Naive thymus-derived CD4-positive, alpha-beta T cell (primary cell): ENCODE measurements around the gene FUCA1. TPM values are rescaled to one million over a fixed set of nuclear protein-coding genes. Genes with fewer than 3 reads are reported as not detected.

ENCODE experiments used
- ATAC-seq: fragments of 150-1000 bp; cut with Tn5 transposase; 2 replicates; pipeline ENCODE4 v1.10.0; 2021; ENCODE audit warnings: mild to moderate bottlenecking, moderate library complexity
- CTCF ChIA-PET: fragments of 350-600 bp; sonication (Branson Sonifier 250); formaldehyde crosslinking; loops from one replicate; lab custom pipeline; 2021; ENCODE audit warnings: antibody characterized with exemption; lab: Charles Lee
- POLR2A ChIA-PET: fragments of 350-600 bp; sonication (Branson Sonifier 250); formaldehyde crosslinking; loops from one replicate; lab custom pipeline; 2021; ENCODE audit warnings: antibody characterized with exemption, inconsistent platforms; lab: Charles Lee
- DNase-seq, 9 donors: peaks; one replicate each; pipeline versions ENCODE4 v3.0.0 to v3.0.0-alpha.2; 2020 to 2022; ENCODE audit warnings: mixed read lengths in 1 of 9
- H3K27ac ChIP-seq: one replicate; pipeline ENCODE4 v1.7.0; 2013; ENCODE audit warnings: mild to moderate bottlenecking, low read depth, low read length, moderate library complexity
- H3K27me3 ChIP-seq, 2 donors: one replicate each; pipeline ENCODE4 v1.7.0; 2013; ENCODE audit warnings: low read length in 2 of 2, mild to moderate bottlenecking in 2 of 2, moderate library complexity in 2 of 2; ENCODE audit not compliant: control insufficient read depth in 2 of 2, insufficient read depth in 2 of 2
- H3K36me3 ChIP-seq, 3 experiments: 1 replicate in 2 of 3; 2 replicates in 1 of 3; pipeline ENCODE4 v1.7.0; 2013; ENCODE audit warnings: low read length in 3 of 3, mild to moderate bottlenecking in 3 of 3, moderate library complexity in 1 of 3; ENCODE audit not compliant: insufficient read depth in 3 of 3, control insufficient read depth in 2 of 3
- H3K4me1 ChIP-seq, 2 donors: one replicate each; pipeline ENCODE4 v1.7.0; 2013; ENCODE audit warnings: low read length in 2 of 2, mild to moderate bottlenecking in 2 of 2, moderate library complexity in 1 of 2; ENCODE audit not compliant: control insufficient read depth in 2 of 2, insufficient read depth in 2 of 2
- H3K4me3 ChIP-seq: 2 replicates; pipeline ENCODE4 v1.7.0; 2013; ENCODE audit warnings: mild to moderate bottlenecking, low read length
- H3K9me3 ChIP-seq, 3 experiments: 1 replicate in 2 of 3; 2 replicates in 1 of 3; pipeline ENCODE4 v1.7.0; 2013; ENCODE audit warnings: low read length in 3 of 3; ENCODE audit not compliant: control insufficient read depth in 2 of 3
- H3K27ac Mint-ChIP-seq, 9 donors: one replicate each; pipeline ENCODE4 v1.8.0; 2020 to 2022; ENCODE audit warnings: mixed read lengths in 9 of 9, mild to moderate bottlenecking in 8 of 9, moderate library complexity in 5 of 9, inconsistent platforms in 2 of 9
- H3K27me3 Mint-ChIP-seq, 5 donors: one replicate each; pipeline ENCODE4 v1.8.0; 2021 to 2022; ENCODE audit warnings: mixed read lengths in 5 of 5, mild to moderate bottlenecking in 1 of 5
- H3K36me3 Mint-ChIP-seq, 5 donors: one replicate each; pipeline ENCODE4 v1.8.0; 2020 to 2022; ENCODE audit warnings: mixed read lengths in 5 of 5, mild to moderate bottlenecking in 3 of 5, inconsistent platforms in 1 of 5
- H3K4me1 Mint-ChIP-seq, 7 donors: one replicate each; pipeline ENCODE4 v1.8.0; 2020 to 2022; ENCODE audit warnings: mixed read lengths in 7 of 7, mild to moderate bottlenecking in 3 of 7, inconsistent platforms in 1 of 7
- H3K4me3 Mint-ChIP-seq, 10 donors: one replicate each; pipeline ENCODE4 v1.8.0; 2020 to 2022; ENCODE audit warnings: mild to moderate bottlenecking in 10 of 10, mixed read lengths in 10 of 10, moderate library complexity in 6 of 10, inconsistent platforms in 2 of 10
- H3K9me3 Mint-ChIP-seq, 11 donors: one replicate each; pipeline ENCODE4 v1.8.0; 2020 to 2022; ENCODE audit warnings: mixed read lengths in 11 of 11, mild to moderate bottlenecking in 4 of 11, inconsistent platforms in 1 of 11, moderate library complexity in 1 of 11
- intact Hi-C, 2 donors: fragments of 100-400 bp; cut with micrococcal nuclease; formaldehyde crosslinking; loops; one replicate each; pipeline ENCODE4 v1.15.1; 2023
- polyA plus RNA-seq, 2 donors: library from polyadenylated mRNA; unstranded; fragments of 300-500 nt; fragmentation: Illumina TruSeq; gene quantifications; one replicate each; pipeline ENCODE4 v1.2.3, GENCODE V29; 2021
- total RNA-seq, 6 experiments: library from RNA in 5 of 6; stranded (reverse) in 5 of 6; gene quantifications; 1 replicate in 5 of 6; 2 replicates in 1 of 6; pipeline ENCODE4 v1.2.3 and lab custom pipeline; 2021 to 2026

The FUCA1 gene
- total and polyA plus RNA-seq, 7 experiments from 2014 or later, result 4.9 to 62.7 (median 16.3) TPM

DNA sequence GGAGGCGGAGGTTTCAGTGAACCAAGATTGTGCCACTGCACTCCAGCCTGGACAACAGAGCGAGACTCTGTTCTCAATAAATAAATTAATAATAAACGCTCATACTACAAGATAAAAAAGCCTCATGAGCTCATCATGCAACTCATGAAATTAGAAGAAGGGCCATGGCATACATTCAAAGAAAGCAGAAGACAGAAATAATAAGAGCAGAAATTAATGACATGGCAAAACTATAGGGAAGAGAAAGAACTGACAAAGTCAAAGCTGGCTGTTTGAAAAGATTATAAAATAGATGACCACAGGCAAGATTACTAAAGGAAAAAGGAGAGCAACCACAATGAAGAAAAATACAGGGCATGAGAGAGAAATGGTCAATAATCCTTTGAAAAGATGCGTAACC, 14.7 kb upstream of the FUCA1 start:
- CTCF ChIA-PET, result interaction anchor here (0.6 kb wide), 2 partner anchors 143 to 161 kb away, joined by 4 to 5 read pairs; no protein-coding TSS in a partner anchor
- peaks cover 0 to 3% (median 0%) of the 10 kb centered on the region in 5 donors for H3K27me3 Mint-ChIP-seq

DNA sequence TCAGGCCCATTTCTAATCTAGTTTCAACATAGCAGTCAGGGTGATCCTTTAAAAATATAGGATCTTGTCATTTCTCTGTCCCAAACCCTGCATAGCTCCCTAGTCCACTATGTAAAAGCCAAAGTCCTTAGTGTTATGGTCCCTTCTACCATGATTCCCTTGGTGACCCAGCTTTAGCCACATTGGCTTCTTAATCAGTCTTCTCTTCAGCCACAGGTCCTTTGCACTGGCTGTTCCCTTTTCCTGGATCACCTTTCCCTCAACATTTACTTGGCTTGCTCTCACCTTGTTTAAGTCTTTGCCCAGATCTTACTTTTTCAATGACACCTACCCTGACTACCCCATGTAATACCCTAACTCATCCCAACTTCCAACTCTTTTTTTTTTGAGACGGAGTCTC, 11.7 kb upstream of the FUCA1 start:
- H3K27me3 ChIP-seq, result no peaks in the 10 kb centered on the region
- peaks cover 5 to 41% (median 19%) of the 10 kb centered on the region in 11 donors for H3K9me3 Mint-ChIP-seq
- H3K27ac Mint-ChIP-seq, result no peak overlapping the region
- peaks cover 0 to 8% (median 3%) of the 10 kb centered on the region in 5 donors for H3K27me3 Mint-ChIP-seq
- no peak for DNase-seq
- H3K9me3 ChIP-seq, result peaks cover 0 to 20% (median 0%) of the 10 kb centered on the region in 3 experiments
- H3K27ac ChIP-seq, result no peak overlapping the region
- H3K4me1 ChIP-seq, result no peaks in the 10 kb centered on the region
- no peak overlapping the region for H3K4me3 Mint-ChIP-seq
- no peak for ATAC-seq
- CTCF ChIA-PET, result interaction anchor here (0.7 kb wide), 1 partner anchor 68 kb away, joined by 3 read pairs; no protein-coding TSS in a partner anchor
- no peak overlapping the region for H3K4me3 ChIP-seq
- intact Hi-C loops, result no loop called here
- H3K36me3 Mint-ChIP-seq, result peaks cover 3 to 19% (median 5%) of the 10 kb centered on the region in 5 donors
- no peaks in the 10 kb centered on the region for H3K36me3 ChIP-seq
- H3K4me1 Mint-ChIP-seq, result no peaks in the 10 kb centered on the region
- POLR2A ChIA-PET, result no interaction called here

More for the DNA sequence above, 14.7 kb upstream of the FUCA1 start:
- no peak overlapping the region for H3K4me3 Mint-ChIP-seq
- H3K4me1 Mint-ChIP-seq, result no peaks in the 10 kb centered on the region
- H3K4me1 ChIP-seq, result no peaks in the 10 kb centered on the region
- H3K27ac Mint-ChIP-seq, result no peak overlapping the region
- H3K9me3 Mint-ChIP-seq, result peaks cover 0 to 26% (median 15%) of the 10 kb centered on the region in 11 donors
- H3K36me3 Mint-ChIP-seq, result peaks cover 0 to 13% (median 4%) of the 10 kb centered on the region in 5 donors
- no peak overlapping the region for H3K4me3 ChIP-seq
- H3K9me3 ChIP-seq, result peaks cover 0 to 18% (median 0%) of the 10 kb centered on the region in 3 experiments
- POLR2A ChIA-PET, result interaction anchor here (0.8 kb wide), 1 partner anchor 9 kb away, joined by 3 read pairs; no protein-coding TSS in a partner anchor
- H3K27ac ChIP-seq, result no peak overlapping the region
- H3K36me3 ChIP-seq, result no peaks in the 10 kb centered on the region
- DNase-seq (no peak), ATAC-seq (no peak)
- intact Hi-C loops, result no loop called here
- no peaks in the 10 kb centered on the region for H3K27me3 ChIP-seq

DNA sequence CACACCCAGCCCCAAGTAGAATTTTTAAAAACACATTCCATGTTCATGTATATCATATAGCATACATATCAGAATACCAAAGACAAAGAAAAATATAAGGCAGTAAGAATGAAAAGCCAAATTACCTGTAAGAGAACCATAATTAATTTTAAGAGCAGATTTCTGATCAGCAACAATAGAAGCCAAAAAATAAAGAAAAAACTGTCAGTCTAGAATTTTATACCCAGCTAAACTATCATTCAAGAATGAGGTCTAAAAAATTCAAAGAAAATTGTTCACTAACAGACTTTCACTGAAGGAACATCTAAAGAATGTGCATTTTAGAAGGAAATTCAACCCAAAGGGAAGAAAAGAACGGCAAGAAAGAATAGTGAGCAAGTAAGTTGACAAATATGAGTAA, 10.6 kb upstream of the FUCA1 start:
- H3K4me3 ChIP-seq, result no peak overlapping the region
- DNase-seq (no peak), ATAC-seq (no peak)
- no peak overlapping the region for H3K27ac ChIP-seq
- H3K4me1 ChIP-seq, result no peaks in the 10 kb centered on the region
- H3K36me3 ChIP-seq, result no peaks in the 10 kb centered on the region
- H3K27me3 Mint-ChIP-seq, result peaks cover 0 to 8% (median 3%) of the 10 kb centered on the region in 5 donors
- ChIA-PET CTCF (no interaction called here), POLR2A (no interaction called here)
- no peak overlapping the region for H3K4me3 Mint-ChIP-seq
- H3K9me3 ChIP-seq, result peaks cover 0 to 20% (median 0%) of the 10 kb centered on the region in 3 experiments
- no peaks in the 10 kb centered on the region for H3K27me3 ChIP-seq
- peaks cover 5 to 41% (median 19%) of the 10 kb centered on the region in 11 donors for H3K9me3 Mint-ChIP-seq
- peaks cover 3 to 19% (median 5%) of the 10 kb centered on the region in 5 donors for H3K36me3 Mint-ChIP-seq
- intact Hi-C loops, result no loop called here
- H3K27ac Mint-ChIP-seq, result no peak overlapping the region
- no peaks in the 10 kb centered on the region for H3K4me1 Mint-ChIP-seq

DNA sequence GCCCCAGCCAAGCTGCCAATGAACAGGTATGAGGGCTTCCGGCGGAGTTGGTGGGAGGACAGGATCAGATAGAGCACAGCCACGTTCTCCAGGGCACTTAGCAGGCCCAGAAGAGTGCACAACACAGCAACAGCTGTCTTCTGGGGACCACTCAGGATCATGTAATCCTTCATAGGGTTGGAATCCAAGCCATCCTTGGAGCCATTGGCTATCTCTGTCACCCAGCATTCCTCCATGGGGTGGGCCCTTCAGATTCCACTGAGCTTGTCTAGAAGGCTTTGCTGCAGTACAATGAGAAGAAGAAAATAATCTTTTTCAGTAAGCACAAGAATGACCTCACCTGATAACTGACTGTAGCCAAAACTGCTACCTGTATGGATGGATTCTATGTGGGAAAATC, 7.3 kb upstream of the FUCA1 start:
- DNase-seq (no peak), ATAC-seq (no peak)
- H3K9me3 ChIP-seq, result peaks cover 0 to 20% (median 0%) of the 10 kb centered on the region in 3 experiments
- Mint-ChIP-seq H3K36me3 (peaks cover 3 to 19% (median 5%) of the 10 kb centered on the region in 5 donors), H3K27ac (no peak overlapping the region), H3K9me3 (peaks cover 5 to 41% (median 19%) of the 10 kb centered on the region in 11 donors), H3K27me3 (peaks cover 0 to 8% (median 4%) of the 10 kb centered on the region in 5 donors), H3K4me3 (no peak overlapping the region), H3K4me1 (no peaks in the 10 kb centered on the region)
- intact Hi-C loops, result no loop called here
- no peaks in the 10 kb centered on the region for H3K36me3 ChIP-seq
- no peaks in the 10 kb centered on the region for H3K4me1 ChIP-seq
- no peak overlapping the region for H3K27ac ChIP-seq
- no peak overlapping the region for H3K4me3 ChIP-seq
- H3K27me3 ChIP-seq, result no peaks in the 10 kb centered on the region
- POLR2A ChIA-PET, result interaction anchor here (0.5 kb wide), 1 partner anchor 50 kb away, joined by 3 read pairs; the partner anchor contains the start of gene HMGCL
- CTCF ChIA-PET, result interaction anchor here (1.4 kb wide), 1 partner anchor 66 kb away, joined by 3 read pairs; no protein-coding TSS in a partner anchor

DNA sequence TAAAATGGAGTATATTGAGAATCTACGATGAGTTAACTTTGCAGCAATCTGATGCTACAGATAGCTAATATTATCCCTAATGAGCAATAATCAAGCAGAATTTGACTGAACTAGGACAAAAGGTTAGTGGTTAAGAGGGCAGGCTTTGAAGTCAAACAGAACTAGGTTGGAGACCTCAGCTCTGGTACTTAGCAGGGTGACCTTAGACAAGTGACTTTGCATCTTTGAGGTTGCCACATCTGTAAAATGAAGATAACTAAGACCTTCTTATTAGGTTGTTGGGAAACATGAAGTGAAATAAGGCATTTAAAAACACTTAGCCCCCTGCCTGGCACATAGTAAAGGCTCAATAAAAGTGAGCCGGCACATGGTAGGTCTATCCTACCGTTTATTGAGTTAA, 4.3 kb upstream of the FUCA1 start:
- H3K4me3 Mint-ChIP-seq, result no peak overlapping the region

DNA sequence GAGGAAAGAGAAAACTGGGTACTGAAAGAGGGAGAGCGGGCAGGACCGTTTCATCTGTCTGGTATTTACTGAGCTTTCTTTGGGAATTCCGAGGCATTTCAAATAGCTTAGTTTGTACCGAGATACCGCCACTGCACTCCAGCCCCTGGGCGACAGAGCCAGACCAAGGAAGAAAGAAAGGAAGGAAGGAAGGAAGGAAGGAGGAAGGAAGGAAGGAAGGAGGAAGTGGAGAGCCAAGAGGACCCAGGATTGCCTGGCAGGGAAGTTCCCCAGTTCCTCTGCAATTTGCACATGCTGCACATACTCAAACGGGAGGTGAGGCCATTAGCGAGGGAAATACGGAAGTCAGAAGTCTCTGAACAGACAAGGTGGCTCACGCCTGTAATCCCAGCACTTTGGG, 961 bp upstream of the FUCA1 start:
- Histone ChIP-seq H3K36me3 (peaks cover 0 to 8% (median 4%) of the 10 kb centered on the region in 3 experiments), H3K4me3 (no peak overlapping the region), H3K4me1 (peaks cover 5 to 15% of the 10 kb centered on the region in 2 donors), H3K27ac (peak overlapping the region; percentile 57), H3K9me3 (no peaks in the 10 kb centered on the region), H3K27me3 (no peaks in the 10 kb centered on the region)
- Mint-ChIP-seq H3K36me3 (peaks cover 0 to 9% (median 0%) of the 10 kb centered on the region in 5 donors), H3K27me3 (peaks cover 0 to 17% (median 0%) of the 10 kb centered on the region in 5 donors), H3K9me3 (no peaks in the 10 kb centered on the region), H3K4me1 (peaks cover 18 to 38% (median 24%) of the 10 kb centered on the region in 7 donors), H3K27ac (peak overlapping the region in 8 of 9 donors; percentile 77 to 95 (median 91)), H3K4me3 (peak overlapping the region; percentile 79 to 94 (median 89))
- DNase-seq (no peak), ATAC-seq (no peak)
- ChIA-PET CTCF (interaction anchor here (0.6 to 3.7 kb wide), 3 partner anchors 44 to 58 kb away, joined by 3 to 22 read pairs (median 4); partner anchors contain the start of gene HMGCL), POLR2A (interaction anchor here (0.6 to 1.4 kb wide), 4 partner anchors 46 to 1790 kb away, joined by 3 read pairs; no protein-coding TSS in a partner anchor)
- intact Hi-C loops, result loop anchor here (2.0 to 5.0 kb wide), 5 partner anchors 28 to 523 kb away; partner anchors contain the start of genes LYPLA2 (in 1 of the 2) and SRSF10 (in 1 of the 2)

More for the DNA sequence above, 4.3 kb upstream of the FUCA1 start:
- Histone ChIP-seq H3K27ac (no peak overlapping the region), H3K27me3 (no peaks in the 10 kb centered on the region), H3K9me3 (no peaks in the 10 kb centered on the region), H3K4me1 (peaks cover 0 to 2% of the 10 kb centered on the region in 2 donors), H3K36me3 (no peaks in the 10 kb centered on the region), H3K4me3 (no peak overlapping the region)
- no peak for DNase-seq
- POLR2A ChIA-PET, result interaction anchor here (1.2 kb wide), 1 partner anchor 63 kb away, joined by 3 read pairs; no protein-coding TSS in a partner anchor
- Mint-ChIP-seq H3K27me3 (peaks cover 0 to 16% (median 0%) of the 10 kb centered on the region in 5 donors), H3K27ac (no peak overlapping the region), H3K4me1 (peaks cover 10 to 13% (median 13%) of the 10 kb centered on the region in 7 donors), H3K9me3 (peaks cover 0 to 12% (median 5%) of the 10 kb centered on the region in 11 donors), H3K36me3 (peaks cover 0 to 5% (median 3%) of the 10 kb centered on the region in 5 donors)
- no peak for ATAC-seq
- intact Hi-C loops, result no loop called here
- CTCF ChIA-PET, result interaction anchor here (0.8 kb wide), 1 partner anchor 41 kb away, joined by 4 read pairs; no protein-coding TSS in a partner anchor
